GM12874 (cell line): ENCODE results near the gene BUD31.

Source experiments
- TF ChIP-seq, protein P1 (sequence below): IDR thresholded peaks from 2 replicates; pipeline ENCODE4 v1.5.1; 2011; ENCODE audit warnings: low read depth, mild to moderate bottlenecking, control low read depth, low read length, moderate library complexity; ENCODE audit not compliant: insufficient read depth

The BUD31 gene

GRCh38 chr7:99419323-99420021 is 10.7 kb downstream of the BUD31 start:
- TF ChIP-seq, protein P1, sequence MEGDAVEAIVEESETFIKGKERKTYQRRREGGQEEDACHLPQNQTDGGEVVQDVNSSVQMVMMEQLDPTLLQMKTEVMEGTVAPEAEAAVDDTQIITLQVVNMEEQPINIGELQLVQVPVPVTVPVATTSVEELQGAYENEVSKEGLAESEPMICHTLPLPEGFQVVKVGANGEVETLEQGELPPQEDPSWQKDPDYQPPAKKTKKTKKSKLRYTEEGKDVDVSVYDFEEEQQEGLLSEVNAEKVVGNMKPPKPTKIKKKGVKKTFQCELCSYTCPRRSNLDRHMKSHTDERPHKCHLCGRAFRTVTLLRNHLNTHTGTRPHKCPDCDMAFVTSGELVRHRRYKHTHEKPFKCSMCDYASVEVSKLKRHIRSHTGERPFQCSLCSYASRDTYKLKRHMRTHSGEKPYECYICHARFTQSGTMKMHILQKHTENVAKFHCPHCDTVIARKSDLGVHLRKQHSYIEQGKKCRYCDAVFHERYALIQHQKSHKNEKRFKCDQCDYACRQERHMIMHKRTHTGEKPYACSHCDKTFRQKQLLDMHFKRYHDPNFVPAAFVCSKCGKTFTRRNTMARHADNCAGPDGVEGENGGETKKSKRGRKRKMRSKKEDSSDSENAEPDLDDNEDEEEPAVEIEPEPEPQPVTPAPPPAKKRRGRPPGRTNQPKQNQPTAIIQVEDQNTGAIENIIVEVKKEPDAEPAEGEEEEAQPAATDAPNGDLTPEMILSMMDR: no peak

DNA sequence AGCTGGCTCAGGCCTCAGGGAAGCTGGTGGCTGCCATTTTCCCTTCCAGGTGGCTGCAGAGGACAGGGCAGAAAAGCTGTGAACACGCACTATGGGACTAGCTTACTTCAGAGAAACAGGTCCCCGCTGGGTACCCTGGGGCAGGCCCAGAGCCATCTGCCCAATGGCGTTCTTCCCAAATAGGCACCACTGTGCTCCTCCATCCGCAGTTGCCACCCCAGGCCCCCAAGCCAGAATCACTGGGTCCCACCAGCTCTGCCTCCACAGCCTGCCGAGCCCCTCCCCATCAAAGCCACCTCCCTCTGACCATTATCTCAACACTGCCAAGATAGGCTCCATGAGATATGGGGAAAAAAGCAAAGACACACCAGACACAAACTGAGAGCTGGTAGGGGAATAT is 11.4 kb downstream of the BUD31 start:
- TF ChIP-seq, protein P1: no peak

GRCh38 chr7:99420986-99421385 is 12.2 kb downstream of the BUD31 start:
- TF ChIP-seq, protein P1: no peak

- TF ChIP-seq, protein P1: no peak
These were observed 13.4 kb downstream of the BUD31 start for GRCh38 chr7:99422186-99422585.

DNA sequence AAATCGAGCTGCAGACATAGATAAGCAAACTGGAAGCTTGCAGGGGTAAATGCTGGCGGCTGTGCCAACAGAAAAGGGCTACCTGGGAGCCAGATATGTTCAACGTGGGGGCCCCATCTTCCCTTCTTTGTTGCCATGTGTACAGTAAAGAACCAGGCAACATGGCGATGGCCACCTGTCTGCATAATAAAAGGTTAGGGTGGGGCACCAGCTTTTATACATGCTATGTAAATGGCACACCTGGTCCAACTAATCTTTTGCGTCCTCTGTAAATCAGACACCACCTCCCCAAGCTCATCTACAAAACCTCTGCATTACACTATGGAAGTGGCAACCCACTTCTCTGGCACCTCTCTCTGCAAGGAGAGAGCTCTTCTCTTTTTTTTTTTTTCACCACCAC is 13.9 kb downstream of the BUD31 start:
- TF ChIP-seq, protein P1: no peak

DNA sequence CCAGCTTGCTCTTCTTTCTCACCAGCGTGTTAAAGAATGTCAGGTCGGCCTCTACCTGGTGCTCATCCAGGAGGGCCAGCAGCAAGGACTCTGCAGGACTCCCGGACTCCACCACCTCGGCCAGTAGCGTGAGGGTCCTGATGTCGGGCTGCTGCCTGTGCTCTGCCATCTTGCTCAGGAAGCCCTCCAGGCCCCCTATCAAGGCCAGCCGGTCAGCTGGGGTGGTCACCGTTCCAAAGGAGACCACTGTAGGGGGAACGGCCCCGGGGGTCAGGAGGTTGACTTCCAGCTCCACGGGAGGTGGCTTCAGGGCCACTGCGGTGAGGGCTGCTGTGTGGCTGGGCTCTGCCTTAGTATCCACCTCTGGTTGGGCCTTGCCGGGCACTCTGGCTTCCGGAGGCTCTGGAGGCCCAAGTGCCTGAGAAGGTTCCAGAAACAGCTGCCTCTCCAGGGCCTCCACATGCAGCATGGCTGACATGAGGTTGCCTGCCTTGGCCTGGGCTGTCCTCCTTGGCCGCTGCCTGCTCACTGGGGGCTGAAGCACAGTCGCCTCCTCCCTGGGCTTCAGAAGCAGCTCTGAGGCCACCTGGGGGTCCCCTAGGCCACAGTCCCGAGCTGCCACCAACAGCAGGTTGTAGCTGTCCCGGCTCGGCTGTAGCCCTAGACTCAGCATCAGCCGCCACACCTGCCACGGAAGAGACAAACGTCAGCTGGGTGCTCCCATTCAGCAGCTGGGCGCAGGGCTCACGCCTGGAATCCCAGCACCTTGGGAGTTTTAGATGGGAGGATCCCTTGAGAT is 16.4 kb downstream of the BUD31 start:
- TF ChIP-seq, protein P1: no peak

GRCh38 chr7:99428972-99429566 is 20.3 kb downstream of the BUD31 start:
- TF ChIP-seq, protein P1: no peak
